NCI-H128 (cell line): ENCODE data around the gene DRAXIN.

Source experiments
- DNase-seq: peaks from one replicate; lab custom pipeline; 2025; ENCODE audit not compliant: unreplicated experiment; lab: John Stamatoyannopoulos, UW

DRAXIN gene, protein sequence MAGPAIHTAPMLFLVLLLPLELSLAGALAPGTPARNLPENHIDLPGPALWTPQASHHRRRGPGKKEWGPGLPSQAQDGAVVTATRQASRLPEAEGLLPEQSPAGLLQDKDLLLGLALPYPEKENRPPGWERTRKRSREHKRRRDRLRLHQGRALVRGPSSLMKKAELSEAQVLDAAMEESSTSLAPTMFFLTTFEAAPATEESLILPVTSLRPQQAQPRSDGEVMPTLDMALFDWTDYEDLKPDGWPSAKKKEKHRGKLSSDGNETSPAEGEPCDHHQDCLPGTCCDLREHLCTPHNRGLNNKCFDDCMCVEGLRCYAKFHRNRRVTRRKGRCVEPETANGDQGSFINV

DNA sequence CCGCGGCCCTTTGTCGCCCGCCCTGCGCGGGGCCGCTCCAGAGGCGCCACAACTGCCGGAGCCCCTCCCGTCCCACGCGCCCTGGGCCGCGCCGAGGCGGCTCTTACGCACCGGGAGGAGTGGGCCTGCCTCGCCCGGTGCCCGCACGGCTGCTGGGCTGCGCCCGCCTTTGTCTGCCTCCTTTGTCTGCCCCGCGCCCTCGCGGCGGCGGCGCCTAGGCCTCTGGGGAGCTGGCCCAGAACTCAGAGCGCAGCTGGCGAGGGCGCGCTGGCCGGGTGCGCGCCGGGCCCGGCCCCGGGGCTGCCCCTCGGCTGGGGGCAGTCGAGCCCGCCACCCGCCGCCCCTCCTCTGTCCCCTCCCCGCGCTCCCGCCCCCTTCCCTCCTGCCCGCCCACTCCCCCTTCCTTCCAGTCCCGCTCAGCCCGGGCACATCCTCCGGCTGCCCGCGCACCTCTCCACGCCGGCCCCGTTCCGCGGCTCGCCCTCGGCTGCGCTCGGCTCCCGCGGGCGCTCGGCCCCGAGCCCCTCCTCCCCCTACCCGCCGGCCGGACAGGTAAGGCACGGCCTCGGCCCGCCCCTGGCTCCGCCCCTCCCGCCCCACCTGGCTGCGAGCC is at the start of gene DRAXIN:
Gene DRAXIN, plus strand, starts transcription at position 409 of the 613 bp plus-strand sequence. CDS start 14,549 bp downstream, outside the sequence.
- peak; percentile 74 for DNase-seq

DNA sequence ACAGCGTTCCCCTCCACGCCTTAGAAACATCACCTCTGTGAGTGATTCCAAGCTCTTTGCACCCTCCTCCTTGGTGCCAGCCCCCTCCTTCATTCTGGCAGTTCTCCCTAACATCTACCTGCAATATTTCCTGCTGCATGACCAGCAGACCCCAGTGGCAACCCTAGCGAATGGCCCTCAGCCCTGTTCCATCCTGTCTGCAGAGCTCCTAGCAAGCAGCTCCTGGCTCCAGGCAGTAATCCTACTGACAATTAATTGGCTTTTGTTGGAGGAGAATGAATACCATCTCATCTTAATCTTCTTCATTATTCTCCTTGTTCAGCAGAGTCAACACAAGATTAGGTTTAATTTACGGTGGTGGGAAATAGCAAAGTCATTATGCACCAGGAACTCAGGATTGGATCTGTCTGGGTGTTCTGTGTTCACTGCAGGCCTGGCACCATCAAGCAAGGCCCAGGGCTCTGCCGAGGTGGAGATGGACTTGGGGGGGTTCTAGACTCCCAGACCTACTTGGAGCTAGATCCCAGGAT is 49.7 kb upstream of the DRAXIN start:
- no peak for DNase-seq

DNA sequence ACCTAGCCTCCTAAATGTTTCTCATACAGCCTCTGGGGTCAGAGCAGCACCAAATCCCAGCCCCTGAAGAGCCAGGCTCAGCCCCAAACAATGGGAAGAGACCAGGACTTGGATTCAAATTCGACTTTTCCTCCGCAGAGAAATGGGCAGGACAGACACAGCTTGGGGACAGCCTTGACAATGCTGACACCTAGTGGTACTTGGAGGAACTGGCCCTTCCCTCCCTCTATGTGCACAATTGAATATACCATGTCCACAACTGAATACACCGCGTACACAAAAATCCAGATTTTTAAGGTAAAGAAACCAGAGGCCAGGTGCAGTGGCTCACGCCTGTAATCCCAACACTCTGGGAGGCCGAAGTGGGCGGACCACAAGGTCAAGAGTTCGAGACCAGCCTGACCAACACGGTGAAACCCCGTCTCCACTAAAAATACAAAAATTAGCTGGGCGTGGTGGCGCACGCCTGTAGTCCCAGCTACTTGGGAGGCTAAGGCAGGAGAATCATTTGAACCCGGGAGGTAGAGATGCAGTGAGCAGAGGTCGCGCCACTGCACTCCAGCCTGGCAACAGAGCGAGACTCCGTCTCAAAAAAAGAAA is 49.0 kb upstream of the DRAXIN start:
- peak; percentile 70 for DNase-seq

DNA sequence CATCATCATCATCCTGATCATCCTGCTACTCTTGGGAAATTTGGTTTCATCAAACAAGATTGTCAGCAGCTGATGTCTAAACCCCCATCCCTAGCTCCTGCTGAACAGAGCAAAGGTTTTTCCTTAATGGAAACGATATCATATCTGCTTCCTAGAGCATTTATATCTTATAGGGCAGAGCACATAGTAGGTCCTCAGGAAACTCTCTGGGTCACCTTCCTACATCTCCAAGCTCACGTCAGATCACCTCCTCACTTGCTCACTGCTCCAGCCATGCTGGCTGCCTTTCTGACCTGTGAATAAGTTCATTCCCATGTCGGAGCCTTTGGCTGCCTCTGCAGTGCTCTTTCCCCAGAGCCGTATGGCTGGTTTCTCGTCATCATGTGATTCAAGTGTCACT is 47.7 kb upstream of the DRAXIN start:
- no peak for DNase-seq

DNA sequence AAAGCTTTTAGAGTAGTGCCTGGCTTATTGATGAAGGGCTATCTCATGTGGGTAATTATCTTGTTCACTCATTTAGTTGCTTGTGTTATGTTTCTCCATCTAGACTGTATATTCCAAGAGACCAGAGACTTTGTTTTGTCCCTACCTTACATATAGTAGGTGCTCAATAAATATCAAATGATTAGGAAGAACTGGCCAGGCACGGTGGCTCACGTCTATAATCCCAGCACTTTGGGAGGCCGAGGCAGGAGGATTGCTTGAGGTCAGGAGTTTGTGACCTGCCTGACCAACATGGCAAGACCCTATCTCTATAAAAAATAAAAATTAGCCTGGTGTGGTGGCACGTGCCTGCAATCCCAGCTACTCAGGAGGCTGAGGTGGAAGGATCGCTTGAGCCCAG is 46.2 kb upstream of the DRAXIN start:
- DNase-seq, result no peak

DNA sequence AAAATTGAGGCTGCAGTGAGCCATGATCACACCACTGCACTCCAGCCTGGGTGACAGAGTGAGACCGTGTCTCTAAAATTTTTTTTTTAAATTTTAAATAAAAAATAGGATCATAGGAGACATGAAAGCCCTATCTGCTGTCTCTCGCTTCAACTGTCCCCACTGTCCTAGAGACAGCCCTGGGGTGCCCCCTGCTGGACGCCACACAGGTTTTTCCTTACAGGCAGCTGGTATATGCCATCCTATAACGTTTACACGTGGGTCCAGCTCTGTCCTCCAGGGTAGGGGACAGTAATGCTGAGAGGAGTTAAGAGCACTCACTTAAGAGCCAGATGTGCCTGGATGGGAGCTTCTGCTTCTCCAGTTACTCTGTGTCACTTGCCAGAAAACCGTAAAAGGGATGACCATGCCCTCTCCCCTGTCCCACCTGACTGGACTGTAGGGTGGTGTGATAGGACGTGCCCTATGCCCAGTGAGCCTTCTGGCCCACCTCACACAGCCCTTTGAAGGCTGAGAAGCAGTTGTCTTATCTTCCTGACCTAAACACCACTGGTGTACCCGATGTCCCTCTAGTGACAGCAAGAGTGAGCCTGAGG is 45.7 kb upstream of the DRAXIN start:
- DNase-seq, result peak; percentile 71

DNA sequence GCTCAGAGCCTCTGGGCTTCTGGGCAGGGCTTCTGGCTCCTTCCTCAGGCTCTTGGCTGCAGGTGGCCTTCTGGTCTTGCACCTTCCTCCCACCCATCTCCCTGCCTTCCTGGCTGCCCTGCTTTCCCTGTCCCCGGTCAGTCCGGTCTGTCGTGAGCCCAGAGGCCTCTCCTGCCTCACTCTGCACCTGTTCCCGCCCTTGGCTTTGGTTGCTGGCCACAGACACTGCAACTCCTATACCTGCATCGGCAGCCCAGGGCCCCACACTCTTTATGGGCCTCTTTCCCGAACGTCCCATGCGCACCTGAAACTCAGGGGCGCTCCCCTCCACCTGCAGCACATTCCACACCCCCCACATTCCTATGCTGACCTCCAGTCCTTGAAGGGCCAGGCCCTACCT is 45.2 kb upstream of the DRAXIN start:
- DNase-seq, result no peak

DNA sequence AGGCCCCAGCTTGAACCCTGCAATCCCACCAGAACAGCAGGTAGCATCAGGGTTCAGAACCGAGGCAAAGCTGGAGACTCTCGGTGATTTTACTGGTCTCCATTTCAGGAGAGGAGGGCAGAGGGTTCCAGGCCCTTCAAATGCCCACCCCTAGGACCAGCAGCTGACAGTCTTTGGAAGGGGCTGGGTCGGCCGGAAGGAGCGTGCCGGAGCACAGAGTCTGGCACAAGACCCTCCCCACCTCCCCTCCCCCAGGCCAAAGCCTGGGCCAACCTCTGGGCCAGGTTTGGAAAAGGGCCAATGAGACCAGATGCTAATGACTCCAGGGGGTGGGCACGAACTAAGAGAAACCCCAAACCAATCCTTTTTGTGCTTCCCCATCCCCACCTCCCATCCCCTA is 44.2 kb upstream of the DRAXIN start:
- no peak for DNase-seq

DNA sequence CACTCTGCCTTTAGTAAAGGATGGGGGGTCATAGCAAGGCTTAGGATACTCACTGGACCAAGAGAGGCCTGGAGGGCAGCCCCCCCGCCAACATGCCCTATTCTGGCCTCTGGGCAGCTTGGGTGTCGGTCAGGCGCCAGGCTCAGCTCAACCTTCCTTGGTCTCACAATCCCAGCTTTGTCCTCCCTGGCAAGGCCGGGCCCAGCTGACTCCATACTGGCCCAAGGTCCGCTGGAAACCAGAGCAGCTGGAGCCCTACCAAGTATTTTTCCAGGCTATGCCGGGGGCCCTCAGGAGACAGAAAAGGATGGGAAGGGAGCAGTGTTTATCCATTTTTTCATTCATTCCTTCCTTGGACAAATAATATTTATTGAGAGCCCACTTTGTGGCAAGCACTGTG is 43.5 kb upstream of the DRAXIN start:
- DNase-seq, result no peak

DNA sequence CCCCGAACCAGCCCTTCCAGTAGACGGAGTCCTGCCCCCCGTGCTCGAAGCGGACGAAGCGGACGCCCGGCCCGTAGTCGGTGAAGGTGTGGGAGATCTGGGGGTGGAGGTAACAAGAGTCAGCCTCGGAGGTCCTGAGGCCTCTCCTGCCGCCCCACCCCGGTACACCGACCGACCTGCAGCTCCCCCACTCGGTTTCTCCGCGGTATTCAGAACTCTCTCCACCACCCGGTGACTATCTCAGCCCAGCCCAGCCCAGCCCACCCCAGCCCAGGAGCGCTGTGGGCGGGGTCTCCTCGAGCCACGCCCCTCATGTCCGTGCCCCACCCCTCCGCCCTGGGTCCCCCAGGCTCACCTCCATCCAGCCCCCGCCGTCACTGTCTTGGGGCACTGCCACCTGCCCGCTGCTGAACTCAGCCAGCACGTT is 42.8 kb upstream of the DRAXIN start:
- no peak for DNase-seq

DNA sequence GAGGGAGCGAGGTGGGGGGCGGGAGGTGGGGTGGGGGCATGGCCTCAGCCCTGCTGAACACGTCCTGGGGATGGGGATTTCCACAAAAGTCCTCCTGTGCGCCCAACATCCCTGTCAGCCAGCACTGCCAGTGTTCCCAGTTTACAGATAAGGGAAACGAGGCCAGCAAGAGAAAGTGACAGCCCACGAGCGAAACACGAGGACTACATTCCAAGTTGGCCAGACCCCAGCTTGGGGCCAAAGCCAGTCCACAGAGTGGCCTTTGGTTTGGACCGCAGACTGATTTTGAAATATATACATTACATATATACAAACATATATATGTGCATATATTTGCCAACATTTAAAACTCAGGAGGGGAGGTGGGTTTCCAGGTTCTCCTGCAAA is 42.3 kb upstream of the DRAXIN start:
- no peak for DNase-seq

DNA sequence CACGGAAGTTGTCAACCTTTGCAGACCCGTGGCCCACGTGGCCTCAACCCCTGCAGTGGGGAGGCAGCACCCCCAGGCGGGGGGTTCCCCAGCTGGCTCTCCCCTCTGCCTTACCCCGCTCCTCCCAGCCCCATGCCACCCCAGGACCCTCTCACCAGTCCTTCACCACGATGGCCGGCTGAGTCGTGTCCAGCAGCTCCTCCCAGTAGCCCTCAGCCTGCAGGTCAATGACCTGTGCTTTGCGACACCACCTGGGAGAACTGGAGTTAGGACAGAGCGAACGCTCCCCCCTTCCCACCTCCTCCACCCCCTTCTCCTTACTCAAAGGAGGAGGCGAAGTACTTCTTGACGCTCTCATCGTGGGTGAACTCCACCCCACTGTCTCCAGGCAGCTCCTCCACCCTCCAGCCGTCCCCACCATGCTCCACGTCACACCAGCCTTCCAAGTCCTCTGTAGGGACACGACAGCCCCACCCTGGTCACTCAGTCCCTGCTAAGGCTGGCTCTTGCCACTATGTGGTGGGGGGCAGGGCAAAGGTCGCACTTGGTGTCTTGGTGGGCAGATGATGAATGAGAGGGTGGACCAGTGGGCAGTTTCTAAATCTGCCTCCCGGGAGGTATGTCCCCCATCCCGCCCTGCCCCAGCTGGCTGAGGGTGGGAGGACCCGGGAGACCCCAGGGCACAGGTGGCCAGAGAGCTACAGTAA is 41.7 kb upstream of the DRAXIN start:
- no peak for DNase-seq

DNA sequence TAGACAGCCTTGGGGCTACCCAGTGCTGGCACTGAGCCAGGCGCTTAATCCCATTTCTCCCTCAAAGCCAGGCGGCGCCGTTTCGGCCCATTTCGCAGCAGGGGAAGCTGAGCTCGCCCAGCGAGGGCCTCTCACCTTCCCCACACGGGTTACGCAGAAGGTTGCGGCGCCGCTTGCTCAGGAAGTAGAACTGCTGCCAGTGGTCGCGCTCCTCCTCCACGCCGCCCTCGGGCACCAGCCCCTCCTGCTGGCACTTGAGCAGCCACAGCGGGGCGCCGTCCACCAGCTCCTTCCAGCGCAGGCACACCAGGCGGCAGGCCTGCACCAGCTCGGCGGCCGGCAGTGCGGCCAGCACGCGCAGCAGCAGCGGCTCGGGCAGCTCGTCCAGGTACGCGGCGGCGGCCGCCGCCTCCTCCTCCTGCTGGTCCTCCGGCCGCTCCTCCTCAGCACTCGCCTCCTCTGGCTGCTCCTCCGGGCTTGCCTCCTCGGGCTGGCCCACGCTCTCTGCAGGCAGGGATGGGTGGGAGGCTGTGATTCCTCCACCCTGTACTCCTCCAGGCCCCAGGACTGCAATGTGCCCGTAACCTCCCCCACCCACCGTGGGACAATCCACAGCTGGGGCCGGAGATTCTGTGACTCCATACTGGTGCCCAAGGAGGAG is 41.0 kb upstream of the DRAXIN start:
- DNase-seq, result no peak

DNA sequence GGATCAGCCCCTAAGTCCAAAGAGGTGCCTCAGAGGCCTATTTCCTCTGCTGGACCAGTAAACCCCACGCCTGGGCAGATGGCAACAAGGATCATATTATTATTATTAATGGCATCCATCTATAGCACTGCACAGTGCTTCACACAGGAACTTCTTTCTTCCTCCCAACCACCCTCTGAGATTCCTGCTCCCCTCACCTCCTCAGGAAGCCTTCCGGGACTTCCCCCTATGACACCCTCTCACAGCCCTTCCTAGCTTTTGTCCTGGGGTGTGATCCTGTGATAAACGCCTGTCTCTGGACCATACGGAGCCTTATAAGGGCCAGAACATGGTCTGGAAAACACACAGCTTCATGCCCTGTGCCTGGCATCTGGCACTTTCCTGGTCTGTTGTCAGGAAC is 40.5 kb upstream of the DRAXIN start:
- DNase-seq, result no peak

DNA sequence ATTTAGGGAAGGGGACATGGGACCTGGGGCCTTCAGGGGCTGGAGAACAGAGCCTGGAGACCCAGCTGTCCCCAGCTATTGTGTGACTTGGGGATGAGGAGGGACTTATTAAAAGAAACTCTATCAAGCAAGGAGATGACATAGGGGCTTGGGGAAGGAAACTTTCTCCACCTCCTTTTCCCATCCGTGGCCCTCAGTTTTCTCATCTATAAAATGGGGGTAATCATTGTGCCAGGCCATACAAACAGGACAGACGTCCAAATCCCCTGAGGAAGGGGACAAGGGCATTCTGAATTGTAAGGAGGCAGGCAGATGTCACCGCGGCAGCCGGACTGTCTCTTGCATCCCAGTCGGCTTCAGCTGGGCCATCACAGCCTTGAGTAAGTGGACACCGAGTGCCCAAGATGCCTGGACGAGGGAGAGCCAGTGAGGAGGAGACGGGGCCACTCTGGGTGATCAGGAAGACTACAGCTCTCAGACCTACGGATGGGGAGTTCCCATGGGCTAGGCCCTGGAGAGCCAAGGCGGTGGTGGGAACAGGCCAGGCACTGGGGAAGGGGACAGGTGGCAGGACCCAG is 39.2 kb upstream of the DRAXIN start:
- DNase-seq, result no peak

DNA sequence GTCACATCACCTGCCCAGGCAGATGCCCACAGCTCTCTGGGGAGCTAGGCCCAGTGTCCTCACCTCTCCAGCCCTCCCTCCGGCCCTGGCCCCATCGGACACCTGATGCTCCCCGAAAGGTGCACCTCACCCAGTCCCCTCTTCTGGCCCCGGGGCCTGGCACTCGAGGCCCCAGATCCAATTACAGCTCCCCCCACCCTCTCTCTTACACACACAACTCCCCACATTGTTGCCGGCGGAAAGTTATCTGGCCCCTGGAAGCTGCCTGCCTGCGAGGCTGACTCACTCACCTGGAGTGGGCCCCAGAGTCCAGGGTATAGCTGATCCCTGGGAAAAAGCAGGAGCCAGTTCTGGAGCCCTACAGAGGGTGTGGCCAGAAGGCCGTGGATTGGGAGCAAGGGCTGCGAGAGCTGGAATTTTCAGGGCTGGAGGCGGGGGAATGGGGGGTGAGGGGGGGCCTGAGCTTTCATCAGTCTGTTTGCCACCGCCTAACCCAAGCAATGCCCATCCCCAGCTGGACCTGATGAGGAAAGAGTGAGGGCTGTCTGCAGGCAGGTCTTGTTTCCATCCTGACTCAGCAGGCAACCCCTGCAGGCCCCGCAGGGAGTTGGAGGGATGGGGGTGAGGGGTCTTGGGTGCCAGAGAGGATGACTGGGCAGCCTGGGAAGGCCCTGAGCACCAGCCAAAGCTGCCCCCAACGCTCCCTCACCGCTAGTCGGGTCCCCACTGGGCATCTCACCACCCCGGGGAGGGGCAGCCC is 38.2 kb upstream of the DRAXIN start:
- DNase-seq, result no peak

DNA sequence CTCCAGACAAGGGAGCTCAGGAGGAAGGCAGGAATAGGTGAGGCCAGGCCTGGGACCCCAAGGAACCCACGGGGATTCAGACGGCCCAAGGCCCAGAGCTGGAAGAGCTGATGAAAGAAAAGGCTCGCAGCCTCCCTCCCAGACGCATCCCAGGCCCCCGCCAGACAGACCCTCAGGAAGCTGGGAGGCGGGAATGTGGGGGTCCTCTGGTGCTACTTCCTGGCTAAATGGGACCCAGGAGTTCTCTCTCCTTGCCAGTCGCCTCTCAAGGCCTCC is 37.7 kb upstream of the DRAXIN start:
- no peak for DNase-seq

DNA sequence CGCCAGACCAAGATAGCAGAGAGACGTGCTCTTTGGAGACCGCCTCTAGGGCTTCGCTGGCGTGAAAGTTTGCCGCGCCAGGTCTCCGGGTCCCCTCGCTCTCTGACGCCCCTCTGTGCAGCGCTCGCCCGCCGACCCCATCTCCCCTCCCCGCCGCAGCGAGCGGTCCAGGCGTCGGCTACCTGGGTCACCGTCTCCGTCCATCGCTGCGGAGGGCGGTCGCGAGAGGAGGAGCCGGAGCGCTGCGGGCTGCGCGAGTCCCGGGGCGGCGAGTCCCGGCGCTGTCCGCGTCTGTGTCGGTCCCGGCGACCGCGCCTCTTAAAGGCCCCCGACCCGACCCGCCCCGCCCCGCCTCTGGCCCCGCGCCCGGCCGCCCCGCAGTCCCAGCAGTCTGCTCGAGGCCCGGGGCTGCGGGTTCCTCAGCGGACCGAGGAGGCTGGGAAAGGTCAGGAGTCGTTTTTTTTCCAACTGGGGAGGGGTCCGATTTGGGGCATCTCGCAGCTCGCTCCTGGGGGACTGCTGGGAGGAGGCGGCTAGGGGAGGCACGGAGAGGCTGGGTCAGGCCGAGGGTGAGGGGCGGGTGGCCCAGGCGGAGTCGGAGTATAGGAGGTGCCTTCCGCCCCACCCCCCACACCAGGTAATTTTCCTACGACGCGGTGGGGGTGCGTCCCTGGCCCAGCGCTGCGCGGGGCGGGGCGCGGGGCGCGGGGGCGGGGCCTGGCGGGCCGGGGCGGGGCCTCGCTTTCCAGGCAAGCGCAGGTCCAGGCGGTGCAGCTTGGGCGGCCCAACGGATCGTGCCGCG is 37.2 kb upstream of the DRAXIN start, which contains the start of the genes FBXO2 and FBXO44:
Gene FBXO2, minus strand, starts transcription at position 293 of the 802 bp plus-strand sequence. Its CDS starts 89 bp downstream, at position 204.
Gene FBXO44, plus strand, starts transcription at position 741 of the 802 bp plus-strand sequence. CDS start 959 bp downstream, outside the sequence.
- no peak for DNase-seq
